ENCODE measurements around the gene PIR.

GRCh38 chrX:15434205-15434604 is 58.9 kb downstream of the PIR start:
- TF ChIP-seq, protein P1, sequence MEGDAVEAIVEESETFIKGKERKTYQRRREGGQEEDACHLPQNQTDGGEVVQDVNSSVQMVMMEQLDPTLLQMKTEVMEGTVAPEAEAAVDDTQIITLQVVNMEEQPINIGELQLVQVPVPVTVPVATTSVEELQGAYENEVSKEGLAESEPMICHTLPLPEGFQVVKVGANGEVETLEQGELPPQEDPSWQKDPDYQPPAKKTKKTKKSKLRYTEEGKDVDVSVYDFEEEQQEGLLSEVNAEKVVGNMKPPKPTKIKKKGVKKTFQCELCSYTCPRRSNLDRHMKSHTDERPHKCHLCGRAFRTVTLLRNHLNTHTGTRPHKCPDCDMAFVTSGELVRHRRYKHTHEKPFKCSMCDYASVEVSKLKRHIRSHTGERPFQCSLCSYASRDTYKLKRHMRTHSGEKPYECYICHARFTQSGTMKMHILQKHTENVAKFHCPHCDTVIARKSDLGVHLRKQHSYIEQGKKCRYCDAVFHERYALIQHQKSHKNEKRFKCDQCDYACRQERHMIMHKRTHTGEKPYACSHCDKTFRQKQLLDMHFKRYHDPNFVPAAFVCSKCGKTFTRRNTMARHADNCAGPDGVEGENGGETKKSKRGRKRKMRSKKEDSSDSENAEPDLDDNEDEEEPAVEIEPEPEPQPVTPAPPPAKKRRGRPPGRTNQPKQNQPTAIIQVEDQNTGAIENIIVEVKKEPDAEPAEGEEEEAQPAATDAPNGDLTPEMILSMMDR (IDR thresholded peaks at IDR 0.05): no peak
- no peak for TF ChIP-seq POLR2A (IDR thresholded peaks at IDR 0.05)
